SK-N-SH treated with all-trans-retinoic acid at 6 μM for 48 hours (cell line): ENCODE data around the gene SCAMP1.

ENCODE experiments used
- ZNF565 ChIP-seq: fragments of 450-650 bp; formaldehyde crosslinking; conservative IDR thresholded peaks from 2 replicates; pipeline ENCODE4 v1.5.0; 2020; ENCODE audit warnings: low read depth, mild to moderate bottlenecking, moderate library complexity
- ZNF70 ChIP-seq: fragments of 450-650 bp; formaldehyde crosslinking; IDR thresholded peaks from 2 replicates; pipeline ENCODE4 v1.5.0; 2020; ENCODE audit warnings: mild to moderate bottlenecking, moderate library complexity

- TF ChIP-seq ZNF70 (CRISPR knock-in tag) (no peak), ZNF565 (no peak)
Observed at GRCh38 chr5:78501411-78502352, 141.3 kb downstream of the SCAMP1 start.
